HG03139 (cell line): ENCODE results near the gene TMEM119.

Source experiments
- ATAC-seq: cut with Tn5 transposase; IDR thresholded peaks from one replicate; pipeline ENCODE4 v1.9.1; 2021; ENCODE audit not compliant: unreplicated experiment

The TMEM119 gene

DNA sequence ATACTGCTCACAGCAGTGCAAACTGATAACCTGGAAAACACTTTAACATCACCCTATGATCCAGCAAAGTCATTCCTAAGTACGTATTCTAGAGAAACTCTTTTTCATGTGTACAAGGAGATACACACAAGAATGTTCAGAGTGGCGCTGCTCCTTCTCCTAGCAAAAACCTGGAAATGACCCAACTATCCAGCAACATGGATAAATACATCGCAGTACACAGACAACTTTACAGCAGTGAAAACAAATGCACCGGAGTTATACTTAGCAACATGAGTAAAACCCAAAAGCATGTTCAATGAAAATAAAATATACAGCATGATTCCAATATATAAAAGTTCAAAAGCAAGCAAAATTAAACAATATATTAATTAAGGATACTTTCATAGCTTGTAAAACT, 55.6 kb downstream of the TMEM119 start:
- ATAC-seq, result no peak
